Loucy (cell line): Measurements from ENCODE around the gene PFKFB2.
"Not testable (repeated sequence)": the region's sequence is repeated elsewhere in the genome, so short reads cannot be mapped to it uniquely, and the experiment has no call there.

ENCODE experiments used
- H2AFZ ChIP-seq: fragments of 200-600 bp; sonication (generic); 2 replicates; pipeline ENCODE4 v1.6.0; 2016; ENCODE audit warnings: antibody characterized with exemption, mild to moderate bottlenecking, low read length, moderate library complexity
- H3F3A ChIP-seq: fragments of 200-600 bp; 2 replicates; pipeline ENCODE4 v1.6.0; 2016; ENCODE audit warnings: antibody characterized with exemption, low read depth, mild to moderate bottlenecking
- H3K27me3 ChIP-seq: fragments of 200-600 bp; sonication (generic); 2 replicates; pipeline ENCODE4 v1.6.1; 2014; ENCODE audit warnings: low read length, mild to moderate bottlenecking; ENCODE audit not compliant: insufficient read depth, poor library complexity, severe bottlenecking
- H3K36me3 ChIP-seq: fragments of 200-600 bp; sonication (generic); 2 replicates; pipeline ENCODE4 v1.6.1; 2016; ENCODE audit warnings: low read length; ENCODE audit not compliant: insufficient read depth
- H3K4me1 ChIP-seq: fragments of 200-600 bp; sonication (generic); 2 replicates; pipeline ENCODE4 v1.5.1; 2014; ENCODE audit warnings: low read length, mild to moderate bottlenecking; ENCODE audit not compliant: insufficient read depth, poor library complexity, severe bottlenecking
- H3K4me2 ChIP-seq: fragments of 200-600 bp; sonication (generic); 2 replicates; pipeline ENCODE4 v1.6.0; 2014; ENCODE audit warnings: antibody characterized with exemption, low read length, low read depth, mild to moderate bottlenecking; ENCODE audit not compliant: poor library complexity, severe bottlenecking
- H3K4me3 ChIP-seq: fragments of 200-600 bp; sonication (generic); 2 replicates; pipeline ENCODE4 v1.5.1; 2014; ENCODE audit warnings: low read length, mild to moderate bottlenecking, mixed read lengths; ENCODE audit not compliant: poor library complexity, severe bottlenecking
- H3K79me2 ChIP-seq: fragments of 200-600 bp; sonication (generic); 2 replicates; pipeline ENCODE4 v1.6.1; 2014; ENCODE audit warnings: low read length; ENCODE audit not compliant: insufficient read depth
- H3K9ac ChIP-seq: fragments of 200-600 bp; sonication (generic); 2 replicates; pipeline ENCODE4 v1.6.0; 2014; ENCODE audit warnings: mild to moderate bottlenecking, low read depth, low read length, moderate library complexity; ENCODE audit not compliant: poor library complexity, severe bottlenecking
- H3K9me2 ChIP-seq: fragments of 200-600 bp; sonication (generic); replicated peaks from 2 replicates; pipeline ENCODE4 v1.6.1; 2016; ENCODE audit warnings: low read depth, low read length, mixed read lengths
- H3K9me3 ChIP-seq: fragments of 200-600 bp; sonication (generic); 2 replicates; pipeline ENCODE4 v1.6.1; 2014; ENCODE audit warnings: mild to moderate bottlenecking, antibody characterized with exemption, low read length, low read depth; ENCODE audit not compliant: insufficient read depth
- H4K20me1 ChIP-seq: fragments of 200-600 bp; sonication (generic); 2 replicates; pipeline ENCODE4 v1.6.0; 2014; ENCODE audit warnings: antibody characterized with exemption, low read length, mild to moderate bottlenecking; ENCODE audit not compliant: insufficient read depth, poor library complexity, severe bottlenecking
- EZH2phosphoT487 ChIP-seq: fragments of 200-600 bp; IDR thresholded peaks from 2 replicates; pipeline ENCODE4 v1.6.1; 2018; ENCODE audit warnings: antibody characterized with exemption, mild to moderate bottlenecking, moderate library complexity, borderline replicate concordance
- TF ChIP-seq, protein P1 (sequence below): fragments of 200-600 bp; sonication (generic); conservative IDR thresholded peaks from 2 replicates; pipeline ENCODE4 v1.5.1; 2014; ENCODE audit warnings: mild to moderate bottlenecking, antibody characterized with exemption, low read length

PFKFB2 gene

DNA sequence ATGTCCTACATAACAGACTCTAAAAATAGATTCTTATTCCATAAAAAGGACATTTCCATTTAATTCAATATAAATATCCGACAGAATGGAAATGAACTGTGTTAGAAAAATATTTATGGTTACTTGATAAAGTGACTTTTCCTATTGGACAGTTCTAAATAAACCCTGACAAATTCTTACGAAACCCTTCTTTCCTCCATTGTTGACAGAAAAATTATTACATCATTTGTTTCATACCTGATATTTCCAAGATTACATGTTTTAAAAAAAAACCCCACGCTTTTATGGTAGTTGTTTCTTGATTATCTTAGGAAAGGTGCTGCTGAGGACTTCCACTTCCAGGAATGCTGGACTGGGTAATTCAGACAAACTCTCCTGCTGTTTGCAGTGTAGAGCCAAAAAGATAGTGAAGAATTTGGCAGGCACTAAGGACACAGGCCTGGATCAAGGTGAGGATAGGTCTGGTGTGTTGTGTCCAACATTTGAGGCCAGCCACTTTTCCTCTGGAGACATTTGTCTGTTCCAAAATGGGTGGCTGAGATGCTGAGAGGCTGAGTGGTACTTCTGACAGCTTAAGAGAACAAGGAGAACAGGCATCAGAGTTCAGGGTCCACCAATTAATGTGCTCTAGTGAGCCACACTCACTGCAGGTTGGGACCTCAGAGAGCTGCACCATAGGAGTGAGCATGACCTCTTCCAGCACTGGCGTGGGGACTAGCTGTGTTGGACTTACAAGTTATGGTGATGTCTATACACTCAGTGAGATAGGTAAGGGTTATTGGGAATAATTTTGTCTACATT lies 13.5 kb upstream of the PFKFB2 start:
- peaks cover 15% of the 10 kb centered on the region for H3K27me3 ChIP-seq
- H3K9me2 ChIP-seq = no peaks in the 10 kb centered on the region
- no peaks in the 10 kb centered on the region for H3K36me3 ChIP-seq
- no peaks in the 10 kb centered on the region for H3K4me1 ChIP-seq
- no peaks in the 10 kb centered on the region for H3K9me3 ChIP-seq
- H3F3A ChIP-seq = no peaks in the 10 kb centered on the region
- no peak for TF ChIP-seq EZH2phosphoT487
- TF ChIP-seq, protein P1, sequence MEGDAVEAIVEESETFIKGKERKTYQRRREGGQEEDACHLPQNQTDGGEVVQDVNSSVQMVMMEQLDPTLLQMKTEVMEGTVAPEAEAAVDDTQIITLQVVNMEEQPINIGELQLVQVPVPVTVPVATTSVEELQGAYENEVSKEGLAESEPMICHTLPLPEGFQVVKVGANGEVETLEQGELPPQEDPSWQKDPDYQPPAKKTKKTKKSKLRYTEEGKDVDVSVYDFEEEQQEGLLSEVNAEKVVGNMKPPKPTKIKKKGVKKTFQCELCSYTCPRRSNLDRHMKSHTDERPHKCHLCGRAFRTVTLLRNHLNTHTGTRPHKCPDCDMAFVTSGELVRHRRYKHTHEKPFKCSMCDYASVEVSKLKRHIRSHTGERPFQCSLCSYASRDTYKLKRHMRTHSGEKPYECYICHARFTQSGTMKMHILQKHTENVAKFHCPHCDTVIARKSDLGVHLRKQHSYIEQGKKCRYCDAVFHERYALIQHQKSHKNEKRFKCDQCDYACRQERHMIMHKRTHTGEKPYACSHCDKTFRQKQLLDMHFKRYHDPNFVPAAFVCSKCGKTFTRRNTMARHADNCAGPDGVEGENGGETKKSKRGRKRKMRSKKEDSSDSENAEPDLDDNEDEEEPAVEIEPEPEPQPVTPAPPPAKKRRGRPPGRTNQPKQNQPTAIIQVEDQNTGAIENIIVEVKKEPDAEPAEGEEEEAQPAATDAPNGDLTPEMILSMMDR = no peak
- H3K4me2 ChIP-seq = no peak overlapping the region
- no peak overlapping the region for H2AFZ ChIP-seq
- no peaks in the 10 kb centered on the region for H3K79me2 ChIP-seq
- no peak overlapping the region for H3K9ac ChIP-seq
- H4K20me1 ChIP-seq = no peaks in the 10 kb centered on the region
- H3K4me3 ChIP-seq = no peak overlapping the region

DNA sequence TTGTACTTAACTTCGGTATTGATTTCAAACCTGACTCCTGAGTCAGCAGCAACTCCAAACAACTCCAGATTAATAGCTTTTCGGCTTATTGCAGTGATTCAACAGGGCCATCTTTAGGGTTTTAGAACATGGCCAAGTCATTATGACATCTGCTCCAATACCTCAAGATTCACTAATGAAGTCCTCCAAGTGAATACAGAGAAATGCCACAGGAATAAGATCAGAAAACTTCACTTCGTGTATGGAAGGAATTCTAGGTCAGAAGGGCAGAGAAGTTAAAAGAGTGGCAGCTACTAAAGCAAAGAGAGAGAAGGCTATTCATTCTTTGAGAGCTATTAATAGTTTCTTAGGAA lies 12.9 kb upstream of the PFKFB2 start:
- Histone ChIP-seq H3K9me3 (no peaks in the 10 kb centered on the region), H3K36me3 (no peaks in the 10 kb centered on the region), H2AFZ (no peak overlapping the region)

DNA sequence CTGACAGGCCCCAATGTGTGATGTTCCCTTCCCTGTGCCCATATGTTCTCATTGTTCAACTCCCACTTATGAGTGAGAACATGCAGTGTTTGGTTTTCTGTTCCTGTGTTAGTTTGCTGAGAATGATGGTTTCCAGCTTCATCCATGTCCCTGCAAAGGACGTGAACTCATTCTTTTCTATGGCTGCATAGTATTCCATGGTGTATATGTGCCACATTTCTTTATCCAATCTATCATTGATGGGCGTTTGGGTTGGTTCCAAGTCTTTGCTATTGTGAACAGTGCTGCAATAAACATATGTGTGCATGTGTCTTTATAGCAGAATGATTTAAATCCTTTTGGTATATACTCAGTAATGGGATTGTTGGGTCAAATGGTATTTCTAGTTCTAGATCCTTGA lies 11.7 kb upstream of the PFKFB2 start:
- H2AFZ ChIP-seq, H3K4me3 ChIP-seq, H3K4me2 ChIP-seq, H3K9me3 ChIP-seq, H3F3A ChIP-seq, H4K20me1 ChIP-seq, H3K79me2 ChIP-seq, H3K9me2 ChIP-seq, H3K36me3 ChIP-seq, H3K4me1 ChIP-seq, H3K9ac ChIP-seq: not testable (repeated sequence)
- peaks cover 15% of the 10 kb centered on the region for H3K27me3 ChIP-seq

More for the DNA sequence above, 12.9 kb upstream of the PFKFB2 start:
- H3K4me2 ChIP-seq = no peak overlapping the region
- TF ChIP-seq EZH2phosphoT487 = no peak
- TF ChIP-seq, protein P1 = no peak
- H3K79me2 ChIP-seq = no peaks in the 10 kb centered on the region
- H3K4me3 ChIP-seq = no peak overlapping the region
- H3F3A ChIP-seq = no peaks in the 10 kb centered on the region
- no peaks in the 10 kb centered on the region for H4K20me1 ChIP-seq
- H3K9me2 ChIP-seq = no peaks in the 10 kb centered on the region
- H3K27me3 ChIP-seq = peaks cover 15% of the 10 kb centered on the region
- no peaks in the 10 kb centered on the region for H3K4me1 ChIP-seq
- H3K9ac ChIP-seq = no peak overlapping the region

DNA sequence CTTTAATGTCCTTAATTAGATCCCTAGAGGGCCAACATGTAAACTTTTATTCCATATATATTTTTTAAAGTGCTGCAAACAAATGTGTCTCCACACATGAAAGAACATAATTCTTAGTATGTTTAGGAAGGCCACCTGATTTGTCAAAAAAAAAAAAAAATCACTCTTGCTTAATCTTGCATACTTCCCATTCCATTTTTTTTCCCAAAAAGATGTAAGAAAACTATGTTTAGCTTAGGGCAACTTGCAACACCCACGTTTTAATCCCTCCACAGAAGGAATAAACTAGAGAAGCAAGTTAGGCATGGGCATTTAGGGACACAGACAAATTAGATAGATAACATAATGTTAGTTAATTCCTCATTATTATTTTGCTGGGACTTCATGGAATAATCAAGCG lies 7.6 kb upstream of the PFKFB2 start:
- H3K4me1 ChIP-seq = no peaks in the 10 kb centered on the region
- peak overlapping the region; percentile 68 for H3K4me2 ChIP-seq
- no peak overlapping the region for H2AFZ ChIP-seq
- H4K20me1 ChIP-seq = peaks cover 10% of the 10 kb centered on the region
- no peaks in the 10 kb centered on the region for H3K27me3 ChIP-seq
- H3K9me2 ChIP-seq = no peaks in the 10 kb centered on the region
- no peak overlapping the region for H3K9ac ChIP-seq
- TF ChIP-seq EZH2phosphoT487 = no peak
- TF ChIP-seq, protein P1 = no peak
- no peaks in the 10 kb centered on the region for H3F3A ChIP-seq
- H3K36me3 ChIP-seq = no peaks in the 10 kb centered on the region
- H3K4me3 ChIP-seq = no peak overlapping the region
- H3K79me2 ChIP-seq = peaks cover 35% of the 10 kb centered on the region
- H3K9me3 ChIP-seq = no peaks in the 10 kb centered on the region
